HG03521 (cell line): ENCODE results near the gene PPP3R2.

Experiments
- ATAC-seq: cut with Tn5 transposase; IDR thresholded peaks from one replicate; pipeline ENCODE4 v1.9.1; 2021; ENCODE audit warnings: mild to moderate bottlenecking, moderate library complexity; ENCODE audit not compliant: unreplicated experiment

The PPP3R2 gene, protein sequence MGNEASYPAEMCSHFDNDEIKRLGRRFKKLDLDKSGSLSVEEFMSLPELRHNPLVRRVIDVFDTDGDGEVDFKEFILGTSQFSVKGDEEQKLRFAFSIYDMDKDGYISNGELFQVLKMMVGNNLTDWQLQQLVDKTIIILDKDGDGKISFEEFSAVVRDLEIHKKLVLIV

DNA sequence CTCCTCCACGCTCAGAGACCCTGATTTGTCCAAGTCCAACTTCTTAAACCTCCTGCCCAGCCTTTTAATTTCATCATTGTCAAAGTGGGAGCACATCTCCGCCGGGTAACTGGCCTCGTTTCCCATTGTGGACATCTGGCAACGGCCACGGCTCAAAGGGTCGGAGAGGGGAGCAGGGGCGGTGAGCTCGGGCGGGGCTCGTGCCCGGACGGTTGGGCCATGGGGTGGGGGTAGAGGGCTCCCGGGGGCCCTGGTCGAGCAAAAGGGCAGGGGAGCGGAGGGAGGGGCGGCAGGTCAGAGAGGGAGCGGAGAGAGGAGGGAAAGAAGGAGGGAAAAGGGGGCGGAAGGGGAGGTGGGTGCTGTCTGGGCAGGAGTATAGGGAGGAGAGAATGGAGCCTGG, at the start of gene PPP3R2:
TSS of gene PPP3R2 (minus strand) at position 174 of the 400 bp plus-strand sequence. CDS start at position 126, 48 bp downstream.
- ATAC-seq = no peak

- ATAC-seq = no peak
Measured at GRCh38 chr9:101639785-101640665, 45.3 kb upstream of the PPP3R2 start.

DNA sequence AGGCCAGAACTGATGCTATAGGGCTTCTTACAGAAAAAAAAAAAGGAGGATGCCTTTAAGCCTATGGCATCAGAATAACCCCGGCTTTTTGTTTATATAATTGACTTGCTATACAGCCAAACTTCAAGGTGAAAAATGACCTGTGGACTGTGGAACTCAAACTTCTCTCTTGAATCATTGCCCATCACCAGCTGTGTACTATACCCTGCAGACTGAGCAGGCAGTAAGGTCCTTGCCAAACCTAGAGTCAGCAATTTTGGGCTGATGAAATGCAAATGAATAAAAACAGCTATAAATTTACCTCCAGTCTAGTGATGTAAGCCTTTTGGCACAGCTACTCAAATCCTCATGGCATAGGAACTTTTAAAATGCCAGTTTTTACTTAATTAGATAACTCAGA, 44.5 kb upstream of the PPP3R2 start:
- ATAC-seq = no peak

DNA sequence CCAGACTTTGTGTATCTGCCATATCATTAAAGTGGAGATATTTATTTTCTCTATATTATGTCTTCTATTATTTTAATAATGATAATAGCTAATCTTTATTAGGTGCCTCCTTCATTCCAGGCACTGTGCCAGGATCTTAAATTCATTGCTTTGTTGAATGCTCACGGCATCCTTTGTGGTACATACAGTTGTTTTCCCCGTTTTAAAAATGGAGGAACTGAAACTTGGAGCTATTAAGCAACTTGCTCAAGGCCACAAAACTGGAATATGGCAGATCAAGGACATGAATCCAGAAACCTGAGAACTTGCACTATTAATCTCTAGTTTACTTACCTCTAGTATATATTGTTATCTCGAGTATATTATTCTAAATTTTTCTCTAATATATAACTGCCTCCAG, 41.5 kb upstream of the PPP3R2 start:
- ATAC-seq = no peak

GRCh38 chr9:101635473-101635872, 40.7 kb upstream of the PPP3R2 start:
- no peak for ATAC-seq

DNA sequence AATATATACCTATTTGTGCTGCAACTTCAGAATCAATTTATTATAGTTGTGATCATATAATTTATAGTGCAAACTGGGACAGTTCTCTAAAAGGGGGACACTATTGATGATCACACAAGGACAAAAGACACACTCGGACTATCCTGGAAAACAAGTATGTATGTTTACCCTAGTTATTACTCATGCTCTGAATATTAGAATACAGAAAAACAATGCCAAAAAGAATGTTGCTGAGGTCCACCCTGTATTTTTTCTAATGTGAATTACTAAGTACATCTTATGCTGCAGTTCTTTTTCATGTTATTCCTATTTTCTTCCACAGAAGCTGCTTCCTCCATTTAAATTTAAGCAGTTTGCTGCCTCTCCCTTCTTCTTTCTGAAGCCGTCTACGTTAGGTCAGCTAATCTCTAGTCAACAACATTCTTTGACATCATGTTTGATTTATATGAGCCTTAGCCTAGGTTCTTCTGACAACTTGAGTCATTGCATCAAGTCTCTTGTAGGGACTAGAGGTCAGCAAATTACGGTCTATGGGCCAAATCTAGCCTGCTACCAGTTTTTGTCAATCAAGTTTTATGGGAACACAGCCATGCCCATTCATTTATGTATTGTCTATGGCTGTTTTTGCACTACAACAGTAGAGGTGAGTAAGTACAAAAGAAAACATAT, 40.1 kb upstream of the PPP3R2 start:
- ATAC-seq = no peak

- no peak for ATAC-seq
Measured at GRCh38 chr9:101632611-101633010, 37.8 kb upstream of the PPP3R2 start.

DNA sequence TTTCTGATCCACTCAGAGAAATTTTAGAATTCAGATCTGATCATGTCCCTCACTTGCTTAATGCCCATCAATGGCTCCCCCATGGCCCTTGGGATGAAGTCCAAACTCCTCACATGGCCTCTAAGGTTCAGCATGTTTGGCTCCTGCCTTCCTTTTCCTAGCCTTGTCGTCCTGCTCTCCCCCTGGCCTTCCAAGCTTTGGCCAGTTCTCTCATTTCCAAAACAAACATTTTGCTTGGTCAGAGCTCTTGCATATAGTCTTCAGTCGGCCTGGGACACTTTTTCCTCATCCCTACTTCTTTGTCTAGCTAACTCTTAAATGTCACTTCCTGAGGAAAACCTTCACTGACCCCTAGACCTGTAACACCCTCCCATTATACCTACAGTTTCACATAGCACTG, 37.1 kb upstream of the PPP3R2 start:
- no peak for ATAC-seq

- no peak for ATAC-seq
Measured at GRCh38 chr9:101629636-101630035, 34.9 kb upstream of the PPP3R2 start.

DNA sequence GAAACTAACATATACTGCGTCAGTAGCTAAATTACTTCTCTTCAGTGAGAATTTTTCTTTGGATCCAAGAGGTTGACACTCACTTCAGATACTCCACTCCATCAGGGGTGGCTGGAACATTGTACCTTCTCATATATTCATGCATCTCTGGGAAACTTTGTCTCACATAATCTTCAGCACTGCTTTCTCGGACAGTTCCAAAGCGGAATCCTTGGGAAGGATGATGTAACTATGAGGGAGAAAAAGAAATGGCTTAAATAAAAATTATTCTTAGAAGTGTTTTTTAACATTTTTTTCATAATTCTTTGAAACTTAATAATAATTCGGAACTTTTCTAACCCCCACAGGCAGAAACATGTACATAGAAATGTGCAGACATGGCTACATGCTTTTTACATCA, 33.4 kb upstream of the PPP3R2 start:
- ATAC-seq = no peak

DNA sequence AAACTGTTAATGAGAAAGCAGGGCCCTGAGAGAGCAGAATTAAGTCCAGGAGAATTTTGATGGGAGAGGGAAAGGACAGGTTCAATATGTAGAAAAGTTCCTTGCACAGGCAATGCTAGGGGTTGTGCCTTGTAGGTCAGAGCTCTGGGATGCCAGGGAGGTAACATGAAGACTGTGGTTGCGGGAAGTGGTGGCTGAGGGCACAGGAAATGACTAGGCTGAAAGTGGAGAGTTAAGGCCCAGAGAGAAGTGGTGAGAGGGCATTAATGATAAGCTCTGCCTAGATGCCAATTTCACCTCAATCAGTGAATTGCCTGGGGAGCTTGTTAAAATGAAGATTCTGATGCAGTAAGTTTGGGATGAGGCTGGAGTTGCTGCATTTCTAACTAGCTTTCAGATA, 31.5 kb upstream of the PPP3R2 start:
- no peak for ATAC-seq

DNA sequence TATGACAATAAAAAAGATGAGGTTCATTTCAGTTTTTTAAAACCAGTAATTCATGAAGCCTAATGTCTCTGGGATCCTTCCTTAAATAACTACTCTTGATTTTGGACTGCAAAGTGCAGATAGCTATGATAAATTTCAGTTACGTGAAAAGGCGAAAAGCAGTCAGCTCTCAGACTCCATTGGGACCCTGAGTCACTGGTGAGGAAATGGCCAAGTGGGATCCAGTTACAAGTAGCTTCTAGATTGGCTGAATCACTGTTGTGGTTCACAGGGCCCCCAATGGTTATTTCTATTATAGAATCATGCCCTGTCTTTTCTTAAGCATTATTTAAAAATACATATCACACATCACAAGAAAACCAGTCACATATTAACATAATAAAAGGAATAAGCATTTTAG, 31.1 kb upstream of the PPP3R2 start:
- no peak for ATAC-seq

DNA sequence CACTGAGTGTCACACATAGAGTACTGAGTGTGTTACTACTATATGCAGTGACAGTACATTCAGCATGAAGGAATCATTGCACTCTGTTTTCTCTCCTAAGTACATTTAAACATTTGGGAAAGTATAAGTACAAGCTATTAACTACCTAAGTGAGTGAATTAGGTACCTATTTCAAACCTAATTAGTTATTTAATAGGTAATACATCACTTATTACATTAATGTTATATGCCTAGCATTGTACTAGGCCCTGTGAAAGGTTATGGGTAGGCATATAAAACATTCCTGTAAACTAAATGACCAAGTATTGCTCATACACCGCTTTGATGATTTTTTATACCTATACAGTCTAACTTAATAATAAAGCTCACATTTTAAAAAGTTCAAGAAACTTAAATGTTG, 25.7 kb upstream of the PPP3R2 start:
- no peak for ATAC-seq

GRCh38 chr9:101618698-101619097, 23.9 kb upstream of the PPP3R2 start:
- ATAC-seq = peak; percentile 64

DNA sequence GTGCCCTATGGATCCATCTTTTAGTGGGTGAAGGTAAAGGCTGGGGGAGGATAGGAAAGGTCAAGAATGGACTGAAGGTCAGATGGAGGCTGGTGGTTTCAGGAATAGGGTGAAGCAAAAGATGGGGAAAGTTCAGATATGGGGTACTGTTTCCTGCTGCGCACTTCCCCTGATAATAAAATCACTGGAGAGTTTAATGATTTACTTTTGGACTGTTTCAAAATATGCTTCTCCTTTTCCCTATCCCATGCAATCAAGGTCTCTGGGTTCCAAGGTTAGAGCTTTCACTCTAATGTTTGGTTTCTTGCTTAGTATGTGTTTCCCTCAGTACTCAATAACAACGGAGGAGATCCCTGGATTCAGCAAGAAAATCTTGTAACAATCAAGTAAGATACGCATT, 10.8 kb upstream of the PPP3R2 start:
- ATAC-seq = no peak

DNA sequence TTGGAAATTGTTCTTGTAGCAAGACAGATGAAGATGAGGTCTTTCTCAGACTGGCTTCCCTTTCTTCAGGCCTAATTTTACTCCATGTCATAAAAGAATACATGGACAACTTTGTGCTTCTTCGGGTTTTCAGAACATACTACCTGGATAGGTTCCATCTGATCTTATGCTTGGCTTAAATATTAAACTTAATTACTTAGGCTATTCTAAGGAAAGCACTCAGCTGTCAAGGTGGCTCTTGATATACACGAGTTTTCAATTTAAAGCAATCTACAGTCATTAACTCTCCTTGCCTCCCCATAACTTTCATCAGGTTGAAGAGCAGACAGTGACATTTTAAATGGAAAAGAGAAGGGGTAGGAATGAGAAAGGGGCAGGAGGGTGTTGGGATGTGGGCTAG, 9.5 kb upstream of the PPP3R2 start:
- ATAC-seq = no peak

DNA sequence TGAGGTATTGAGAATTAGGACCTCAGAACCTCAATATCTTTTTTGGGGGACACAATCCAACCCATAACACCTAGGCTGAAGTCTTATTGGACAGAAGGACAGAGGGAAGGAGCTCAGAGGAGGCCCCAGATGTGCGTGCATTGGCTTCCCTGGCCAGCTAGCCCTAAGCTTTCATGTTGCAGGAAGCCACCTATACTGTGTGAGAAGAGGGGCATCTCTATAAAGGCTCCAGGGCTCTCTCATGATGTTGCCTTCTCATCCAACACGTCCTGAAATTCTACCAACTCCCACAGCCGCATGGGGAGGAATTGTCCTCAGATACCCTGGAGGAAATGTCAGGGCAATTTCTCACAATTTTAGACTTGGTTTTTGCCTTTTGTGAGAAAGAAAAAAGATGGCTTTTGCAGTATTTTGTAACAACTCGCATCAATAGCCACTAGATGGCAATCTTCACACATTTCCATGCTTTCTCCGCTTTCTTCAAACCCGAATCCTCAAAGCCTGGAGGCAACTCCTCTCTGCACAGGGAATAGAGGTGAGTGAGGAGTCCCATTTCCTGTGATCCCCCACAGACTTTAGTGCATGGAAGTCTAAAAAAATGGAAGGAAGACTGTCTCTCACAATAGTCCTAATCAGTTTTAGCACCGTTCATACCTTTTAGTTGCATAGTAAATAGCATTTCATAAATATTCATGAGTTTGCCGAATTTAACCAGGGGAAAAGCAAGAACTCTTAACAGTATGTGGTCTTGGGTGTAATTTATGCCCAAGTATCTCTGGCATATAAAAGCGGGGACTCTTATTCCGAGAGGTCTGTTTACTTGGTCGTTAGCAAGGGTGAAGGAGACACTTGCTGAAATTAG, 7.4 kb upstream of the PPP3R2 start:
- no peak for ATAC-seq

DNA sequence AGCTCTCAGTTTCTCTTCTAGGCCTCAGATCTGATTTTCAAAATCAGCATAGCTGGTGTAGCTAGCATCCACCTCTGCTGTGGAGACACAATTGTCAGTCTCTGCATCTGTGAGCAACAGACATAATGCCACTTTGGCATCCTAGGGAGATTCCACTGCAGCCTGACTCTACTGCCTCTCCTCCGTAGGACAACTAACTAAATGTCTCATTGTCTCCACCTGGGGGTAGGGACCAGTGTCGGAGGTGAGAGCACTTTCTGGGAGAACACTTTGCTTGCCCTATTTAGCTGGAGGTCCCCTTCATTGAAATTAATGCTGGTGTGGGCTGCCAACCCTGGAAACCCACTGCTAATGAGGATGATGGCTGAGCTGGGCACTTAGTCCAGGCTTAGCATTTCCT, 1.4 kb downstream of the PPP3R2 start:
- ATAC-seq = no peak

DNA sequence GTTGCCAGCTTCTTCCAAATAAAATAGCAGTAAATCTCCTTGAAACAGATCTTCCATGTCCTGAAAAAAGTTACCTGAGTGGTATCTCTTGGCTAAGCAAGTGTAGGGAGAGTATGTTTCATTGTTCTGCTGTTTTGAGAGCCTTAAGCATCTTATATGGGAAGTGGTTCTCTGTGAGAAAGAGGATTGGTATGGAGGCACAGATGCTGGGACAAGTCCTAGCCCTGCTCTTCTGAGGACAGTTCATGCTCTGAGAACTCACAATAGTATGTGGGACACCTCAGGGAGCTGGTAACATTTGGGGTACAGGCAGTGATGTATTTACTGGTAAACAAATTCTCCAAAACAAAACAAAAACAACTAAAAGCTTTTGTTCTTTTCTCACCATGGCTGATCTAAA, 2.0 kb downstream of the PPP3R2 start:
- no peak for ATAC-seq

GRCh38 chr9:101591787-101592446, 2.9 kb downstream of the PPP3R2 start:
- no peak for ATAC-seq

DNA sequence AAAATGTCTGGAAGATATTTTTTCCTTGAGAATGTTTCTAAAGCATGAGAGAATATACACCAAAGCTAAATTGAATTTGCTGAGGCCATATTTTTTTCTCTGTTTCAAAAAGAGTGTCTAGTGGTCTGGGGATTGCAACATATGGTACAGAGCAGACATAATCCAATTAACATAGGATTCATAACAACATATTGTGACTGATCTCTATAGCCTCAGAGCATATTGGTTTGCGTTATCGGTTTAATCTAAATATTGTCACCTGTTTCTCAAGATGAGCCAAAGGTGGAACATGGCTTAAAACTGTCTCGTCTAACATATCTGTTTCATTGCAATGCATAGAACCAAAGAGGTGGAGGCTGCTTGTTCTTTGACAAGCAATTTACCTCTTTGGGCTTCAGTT, 3.9 kb downstream of the PPP3R2 start:
- no peak for ATAC-seq
